SKM-1 (cell line): ENCODE measurements around the gene FAT1.
"Not testable (repeated sequence)": the region's sequence is repeated elsewhere in the genome, so short reads cannot be mapped to it uniquely, and the experiment has no call there.

ENCODE experiments used
- DNase-seq: peaks from one replicate; lab custom pipeline; 2025; ENCODE audit not compliant: unreplicated experiment; lab: John Stamatoyannopoulos, UW

FAT1 gene

GRCh38 chr4:186666750-186667149 lies 56.9 kb downstream of the FAT1 start:
- DNase-seq = no peak

- no peak for DNase-seq
These were observed 57.4 kb downstream of the FAT1 start for GRCh38 chr4:186666252-186666651.

- no peak for DNase-seq
These were observed 63.3 kb downstream of the FAT1 start for GRCh38 chr4:186660403-186660802.

GRCh38 chr4:186659935-186660334 lies 63.7 kb downstream of the FAT1 start:
- no peak for DNase-seq

GRCh38 chr4:186659456-186659855 lies 64.2 kb downstream of the FAT1 start:
- not testable (repeated sequence) for DNase-seq

GRCh38 chr4:186658657-186659056 lies 65.0 kb downstream of the FAT1 start:
- DNase-seq = no peak

GRCh38 chr4:186657764-186658163 lies 65.9 kb downstream of the FAT1 start:
- DNase-seq = no peak

GRCh38 chr4:186653969-186654368 lies 69.7 kb downstream of the FAT1 start:
- no peak for DNase-seq

- DNase-seq = no peak
These were observed 72.0 kb downstream of the FAT1 start for GRCh38 chr4:186651624-186652023.

GRCh38 chr4:186651181-186651603 lies 72.5 kb downstream of the FAT1 start:
- DNase-seq = no peak

GRCh38 chr4:186650401-186651180 lies 73.1 kb downstream of the FAT1 start:
- no peak for DNase-seq

GRCh38 chr4:186647821-186648220 lies 75.8 kb downstream of the FAT1 start:
- DNase-seq = no peak

- no peak for DNase-seq
These were observed 78.9 kb downstream of the FAT1 start for GRCh38 chr4:186644737-186645261.

- no peak for DNase-seq
These were observed 79.4 kb downstream of the FAT1 start for GRCh38 chr4:186644311-186644638.

- no peak for DNase-seq
These were observed 80.0 kb downstream of the FAT1 start for GRCh38 chr4:186643501-186644310.

- DNase-seq = no peak
These were observed 80.7 kb downstream of the FAT1 start for GRCh38 chr4:186642998-186643397.

- DNase-seq = no peak
These were observed 81.1 kb downstream of the FAT1 start for GRCh38 chr4:186642530-186642929.

GRCh38 chr4:186634591-186635128 lies 89.0 kb downstream of the FAT1 start:
- DNase-seq = no peak

GRCh38 chr4:186633844-186634243 lies 89.8 kb downstream of the FAT1 start:
- DNase-seq = no peak

GRCh38 chr4:186630128-186630527 lies 93.5 kb downstream of the FAT1 start:
- no peak for DNase-seq

- DNase-seq = no peak
These were observed 95.5 kb downstream of the FAT1 start for GRCh38 chr4:186628058-186628711.
